Panc1 (cell line): ENCODE measurements around the gene FCN1. TPM values are rescaled to one million over a fixed set of nuclear protein-coding genes. Genes with fewer than 3 reads are reported as not detected.

Experiments used
- ATAC-seq: fragments of 200-7000 bp; cut with Tn5 transposase; 2 replicates; pipeline ENCODE4 v1.9.1; 2020; ENCODE audit warnings: mild to moderate bottlenecking, moderate library complexity
- BruUV-seq: library from RNA; stranded (reverse); fragments of 400-500 nt; replicated peaks from 2 replicates; lab custom pipeline; 2021; lab: Mats Ljungman, UMichigan
- CTCF ChIA-PET: fragments of 300-600 bp; sonication (Branson Sonifier 250); formaldehyde crosslinking; loops from one replicate; lab custom pipeline; 2022; ENCODE audit warnings: antibody characterized with exemption; lab: Charles Lee
- POLR2A ChIA-PET: fragments of 300-600 bp; sonication (Branson Sonifier 250); formaldehyde crosslinking; loops from one replicate; lab custom pipeline; 2022; ENCODE audit warnings: antibody characterized with exemption; lab: Charles Lee
- DNase-seq: peaks from one replicate; pipeline ENCODE4 v3.0.0-alpha.2; 2010; ENCODE audit warnings: low read depth, low spot score
- H3K27ac ChIP-seq: 2 replicates; pipeline ENCODE4 v1.5.1; 2011; ENCODE audit warnings: mild to moderate bottlenecking, low read length, inconsistent platforms
- H3K27me3 ChIP-seq: fragments of 200-500 bp; sonication (Bioruptor generic); 2 replicates; pipeline ENCODE4 v1.6.0; 2014; ENCODE audit warnings: low read length, inconsistent platforms; ENCODE audit not compliant: control insufficient read depth, insufficient read depth
- H3K36me3 ChIP-seq: fragments of 200-500 bp; sonication (Bioruptor generic); 2 replicates; pipeline ENCODE4 v1.5.1; 2014; ENCODE audit warnings: inconsistent platforms, mild to moderate bottlenecking, low read length, moderate library complexity; ENCODE audit not compliant: control insufficient read depth, insufficient read depth
- H3K4me1 ChIP-seq: 2 replicates; pipeline ENCODE4 v1.5.1; 2011; ENCODE audit warnings: inconsistent platforms, mild to moderate bottlenecking, low read length, moderate library complexity; ENCODE audit not compliant: control insufficient read depth, insufficient read depth
- H3K4me3 ChIP-seq, 2 experiments: 2 replicates each; pipeline ENCODE4 v1.5.1; 2011 to 2012; ENCODE audit warnings: low read depth in 2 of 2, low read length in 2 of 2, mild to moderate bottlenecking in 2 of 2, inconsistent platforms in 1 of 2, moderate library complexity in 1 of 2
- H3K9me3 ChIP-seq: fragments of 200-500 bp; sonication (Bioruptor generic); 2 replicates; pipeline ENCODE4 v1.5.1; 2014; ENCODE audit warnings: low read depth, mild to moderate bottlenecking, inconsistent platforms, low read length, moderate library complexity; ENCODE audit not compliant: control insufficient read depth, insufficient read depth
- POLR2AphosphoS5 ChIP-seq: IDR thresholded peaks from 2 replicates; pipeline ENCODE4 v1.6.1; 2012; ENCODE audit warnings: mild to moderate bottlenecking, low read depth, low read length, moderate library complexity
- REST ChIP-seq, 2 experiments: IDR thresholded peaks; 2 replicates each; pipeline ENCODE4 v1.6.1; 2011 to 2012; ENCODE audit warnings: low read depth in 2 of 2, control low read depth in 1 of 2, low read length in 1 of 2, mild to moderate bottlenecking in 1 of 2, moderate library complexity in 1 of 2; ENCODE audit not compliant: insufficient read depth in 1 of 2
- SIN3A ChIP-seq: IDR thresholded peaks from 2 replicates; pipeline ENCODE4 v1.6.1; 2012; ENCODE audit warnings: low read depth, mild to moderate bottlenecking, low read length, moderate library complexity, borderline replicate concordance; ENCODE audit not compliant: insufficient read depth
- TCF7L2 ChIP-seq: IDR thresholded peaks from 2 replicates; pipeline ENCODE4 v1.6.1; 2011; ENCODE audit warnings: mild to moderate bottlenecking, low read depth, low read length, inconsistent platforms
- in situ Hi-C: cut with HindIII; loops from 2 replicates; pipeline ENCODE4 v1.10.0; 2016; ENCODE audit warnings: low sequenced_read_pairs, low pct_unique_long_range_greater_than_20kb
- intact Hi-C: fragments of 100-400 bp; cut with micrococcal nuclease; formaldehyde crosslinking; loops from one replicate; pipeline ENCODE4 v1.10.0; 2022; ENCODE audit not compliant: unreplicated experiment
- total RNA-seq: library from RNA; stranded (reverse); gene quantifications from one replicate; pipeline ENCODE4 v1.2.1, GENCODE V29; 2021; ENCODE audit not compliant: unreplicated experiment
- TF ChIP-seq, protein P1 (sequence below): fragments of 450-650 bp; IDR thresholded peaks from 2 replicates; pipeline ENCODE4 v1.5.1; 2017; ENCODE audit warnings: mild to moderate bottlenecking

FCN1 gene
- total RNA-seq, 1 experiment from 2014 or later: not detected

GRCh38 chr9:134939836-134940235 is 22.1 kb upstream of the FCN1 start:
- TF ChIP-seq TCF7L2 (no peak), REST (IDR thresholded peaks at IDR 0.05; ENCODE audit: insufficient read depth in 1 of 2, low read depth in 2 of 2, low read length in 1 of 2) (no peak), SIN3A (no peak), POLR2AphosphoS5 (no peak)
- TF ChIP-seq, protein P1, sequence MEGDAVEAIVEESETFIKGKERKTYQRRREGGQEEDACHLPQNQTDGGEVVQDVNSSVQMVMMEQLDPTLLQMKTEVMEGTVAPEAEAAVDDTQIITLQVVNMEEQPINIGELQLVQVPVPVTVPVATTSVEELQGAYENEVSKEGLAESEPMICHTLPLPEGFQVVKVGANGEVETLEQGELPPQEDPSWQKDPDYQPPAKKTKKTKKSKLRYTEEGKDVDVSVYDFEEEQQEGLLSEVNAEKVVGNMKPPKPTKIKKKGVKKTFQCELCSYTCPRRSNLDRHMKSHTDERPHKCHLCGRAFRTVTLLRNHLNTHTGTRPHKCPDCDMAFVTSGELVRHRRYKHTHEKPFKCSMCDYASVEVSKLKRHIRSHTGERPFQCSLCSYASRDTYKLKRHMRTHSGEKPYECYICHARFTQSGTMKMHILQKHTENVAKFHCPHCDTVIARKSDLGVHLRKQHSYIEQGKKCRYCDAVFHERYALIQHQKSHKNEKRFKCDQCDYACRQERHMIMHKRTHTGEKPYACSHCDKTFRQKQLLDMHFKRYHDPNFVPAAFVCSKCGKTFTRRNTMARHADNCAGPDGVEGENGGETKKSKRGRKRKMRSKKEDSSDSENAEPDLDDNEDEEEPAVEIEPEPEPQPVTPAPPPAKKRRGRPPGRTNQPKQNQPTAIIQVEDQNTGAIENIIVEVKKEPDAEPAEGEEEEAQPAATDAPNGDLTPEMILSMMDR: no peak
- ChIA-PET POLR2A (no interaction called here), CTCF (no interaction called here)
- Histone ChIP-seq H3K27ac (no peak overlapping the region), H3K27me3 (peaks cover 3% of the 10 kb centered on the region; the same call in 1 of the 2 replicates), H3K4me3 (no peak overlapping the region), H3K4me1 (no peaks in the 10 kb centered on the region), H3K36me3 (no peaks in the 10 kb centered on the region), H3K9me3 (no peaks in the 10 kb centered on the region)
- ATAC-seq (no peak), DNase-seq (no peak)
- no TSS peak for BruUV-seq
- in situ Hi-C loops: no loop called here
- intact Hi-C loops: no loop called here

DNA sequence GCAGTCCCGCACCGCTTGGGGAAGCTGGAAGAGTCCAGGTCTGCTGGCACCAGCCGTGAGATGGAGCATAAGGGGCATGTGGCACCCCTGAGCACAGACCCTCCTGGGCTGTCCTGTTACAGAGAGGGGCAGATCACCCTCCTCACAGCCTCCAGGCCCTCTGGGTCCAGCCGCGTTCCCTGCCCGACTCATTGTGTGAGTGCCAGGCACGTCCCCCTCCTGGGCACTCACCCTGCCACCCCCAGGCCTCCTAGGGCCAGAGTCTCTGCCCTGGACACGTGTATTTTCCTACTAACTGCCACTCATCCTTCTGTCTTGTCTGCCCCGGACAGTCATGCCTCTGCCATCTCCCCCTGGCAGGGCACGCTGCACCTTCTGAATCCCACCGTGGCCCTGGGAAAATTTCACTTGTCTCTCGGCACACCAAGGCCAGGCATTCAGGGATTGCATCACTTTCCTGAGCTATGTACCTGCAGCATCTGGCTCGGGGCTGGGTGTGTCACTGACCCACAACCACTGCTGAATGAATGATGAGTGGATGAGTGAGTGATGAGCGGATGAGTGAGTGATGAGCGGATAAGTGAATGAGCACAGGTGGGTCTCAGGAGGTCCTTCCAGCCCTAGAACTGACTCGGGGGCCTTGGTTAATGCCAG is 21.5 kb upstream of the FCN1 start:
- no TSS peak for BruUV-seq

More for the DNA sequence above, 21.5 kb upstream of the FCN1 start:
- intact Hi-C loops (no loop called here), in situ Hi-C loops (no loop called here)
- H3K36me3 ChIP-seq: no peaks in the 10 kb centered on the region
- H3K4me3 ChIP-seq: no peak overlapping the region
- ChIA-PET CTCF (no interaction called here), POLR2A (no interaction called here)
- H3K9me3 ChIP-seq: no peaks in the 10 kb centered on the region
- TF ChIP-seq SIN3A (no peak), REST (IDR thresholded peaks at IDR 0.05; ENCODE audit: insufficient read depth in 1 of 2, low read depth in 2 of 2, low read length in 1 of 2) (no peak), POLR2AphosphoS5 (no peak), TCF7L2 (no peak)
- TF ChIP-seq, protein P1: no peak
- ATAC-seq: no peak
- H3K4me1 ChIP-seq: no peaks in the 10 kb centered on the region
- no peak overlapping the region for H3K27ac ChIP-seq
- no peak for DNase-seq
- H3K27me3 ChIP-seq: peaks cover 3% of the 10 kb centered on the region; the same call in 1 of the 2 replicates
